Globus pallidus (tissue), 1 donor: ENCODE data around the gene RPH3AL.
"Not testable (repeated sequence)": the region's sequence is repeated elsewhere in the genome, so short reads cannot be mapped to it uniquely, and the experiment has no call there.

ENCODE experiments used
- DNase-seq: peaks from one replicate; pipeline ENCODE4 v3.0.0-alpha.2; 2015; ENCODE audit warnings: low spot score

RPH3AL gene

DNA sequence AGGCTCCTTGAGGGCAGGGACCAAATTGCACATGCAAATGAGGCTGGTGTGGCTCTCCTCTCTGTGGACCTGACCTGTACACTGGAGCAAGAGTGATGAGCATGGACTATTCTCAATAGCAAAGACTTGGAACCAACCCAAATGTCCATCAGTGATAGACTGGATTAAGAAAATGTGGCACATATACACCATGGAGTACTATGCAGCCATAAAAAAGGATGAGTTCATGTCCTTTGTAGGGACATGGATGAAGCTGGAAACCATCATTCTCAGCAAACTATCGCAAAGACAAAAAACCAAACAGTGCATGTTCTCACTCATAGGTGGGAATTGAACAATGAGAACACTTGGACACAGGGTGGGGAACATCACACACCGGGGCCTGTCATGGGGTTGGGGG, 128.0 kb downstream of the RPH3AL start:
- not testable (repeated sequence) for DNase-seq

DNA sequence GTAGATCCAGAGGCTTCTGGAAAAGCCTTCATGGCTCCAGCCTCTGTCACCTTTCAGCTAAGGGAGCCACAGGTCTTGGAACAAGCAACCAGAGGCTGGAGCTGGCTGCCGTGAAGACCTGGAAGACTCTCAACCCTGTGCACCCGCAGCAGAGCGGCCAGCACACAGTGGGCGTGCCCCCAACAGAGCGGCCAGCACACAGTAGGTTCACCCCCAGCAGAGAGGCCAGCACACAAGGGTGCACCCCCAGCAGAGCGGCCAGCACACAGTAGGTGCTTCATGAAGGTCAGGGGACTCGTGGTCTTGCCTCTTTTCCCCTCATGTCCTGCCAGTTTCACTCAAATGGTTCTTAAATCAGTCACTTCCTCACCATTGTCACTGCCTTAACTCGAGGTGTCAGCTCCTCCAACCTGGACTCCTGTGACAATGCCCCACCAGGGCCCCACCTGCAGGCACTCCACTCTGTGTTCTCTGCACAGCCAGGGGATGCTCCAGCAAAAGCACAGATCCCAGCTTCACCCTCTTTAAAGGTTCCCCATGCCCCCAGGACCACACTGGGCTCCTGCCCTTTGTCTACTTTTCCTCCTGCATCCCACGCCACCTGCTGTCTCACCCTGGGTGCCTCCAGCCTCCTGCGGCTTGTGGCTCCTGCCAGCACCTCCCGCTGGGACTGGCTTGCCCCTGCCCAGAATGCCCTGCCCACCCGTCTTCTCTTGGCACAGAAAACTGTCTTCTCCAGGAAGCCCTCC, 128.7 kb downstream of the RPH3AL start:
- DNase-seq = no peak

DNA sequence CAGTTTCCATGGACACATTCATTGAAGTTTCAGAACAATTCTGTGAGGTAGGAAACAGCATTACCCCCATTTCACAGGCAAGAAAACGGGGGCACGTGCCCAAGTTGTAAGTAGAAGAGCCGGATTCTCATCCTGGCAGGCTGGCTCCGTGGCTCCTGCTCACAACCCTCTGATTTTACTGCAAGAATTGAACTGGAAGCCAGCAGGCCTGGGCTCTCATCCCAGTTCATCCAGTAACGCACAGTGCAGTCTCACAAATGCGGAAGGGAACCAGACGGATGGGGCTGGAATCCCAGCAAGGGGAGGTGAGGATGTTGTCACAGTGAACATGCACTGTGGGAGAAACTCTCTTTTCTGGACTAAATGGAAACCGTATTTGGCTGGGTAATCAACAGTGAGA, 130.4 kb downstream of the RPH3AL start:
- DNase-seq = no peak

DNA sequence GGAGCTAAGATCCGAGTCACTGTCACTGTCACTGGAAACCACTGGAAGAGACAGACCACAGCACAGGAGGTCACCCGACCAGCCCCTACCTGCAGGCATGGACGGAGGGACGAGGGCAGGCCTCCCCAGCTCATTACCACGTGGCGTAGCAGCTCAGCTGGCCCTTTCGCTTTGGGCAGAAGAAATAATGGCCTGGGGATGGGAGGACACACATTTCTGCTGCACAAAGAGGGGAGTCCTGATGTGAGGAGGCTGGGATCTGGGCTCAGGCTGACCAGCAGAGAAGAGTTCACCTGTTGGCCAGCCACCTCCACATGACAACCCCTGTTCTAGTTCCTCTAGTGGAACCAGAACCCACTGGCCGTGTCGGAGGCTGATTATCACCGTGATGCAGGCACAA, 132.9 kb downstream of the RPH3AL start:
- no peak for DNase-seq

DNA sequence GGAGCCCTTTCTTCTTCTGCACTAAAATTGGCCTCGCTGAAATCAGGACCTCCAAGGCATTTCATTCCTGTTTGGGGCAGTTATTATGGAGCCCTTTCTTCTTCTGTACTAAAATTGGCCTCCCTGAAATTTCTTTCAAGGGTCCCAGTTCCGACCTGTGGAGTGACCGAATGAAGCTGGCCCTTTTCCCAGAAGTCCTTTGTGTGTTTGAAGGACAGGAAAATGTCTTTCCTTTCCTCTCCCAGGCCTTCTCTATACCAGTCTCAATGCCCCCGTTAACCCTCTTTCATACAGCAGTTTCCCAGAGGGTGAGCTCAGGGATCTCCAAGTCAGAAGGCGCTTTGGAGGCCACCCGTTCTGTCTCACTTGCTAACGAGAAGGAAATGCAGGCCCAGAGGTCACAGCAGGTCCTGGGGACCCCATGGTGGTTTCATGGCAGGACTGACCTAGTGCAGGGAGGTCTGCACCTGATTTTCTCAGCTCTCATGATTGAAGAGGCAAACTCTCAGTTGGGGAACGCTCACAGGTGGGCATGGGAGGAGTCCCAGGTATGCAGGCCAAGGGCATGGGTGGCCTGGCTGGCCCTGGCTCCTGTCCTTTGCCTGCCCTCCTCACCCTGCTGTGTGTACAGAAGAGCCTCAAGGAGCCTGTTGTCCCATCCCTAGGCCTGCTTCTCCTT, 134.0 kb downstream of the RPH3AL start:
- no peak for DNase-seq

DNA sequence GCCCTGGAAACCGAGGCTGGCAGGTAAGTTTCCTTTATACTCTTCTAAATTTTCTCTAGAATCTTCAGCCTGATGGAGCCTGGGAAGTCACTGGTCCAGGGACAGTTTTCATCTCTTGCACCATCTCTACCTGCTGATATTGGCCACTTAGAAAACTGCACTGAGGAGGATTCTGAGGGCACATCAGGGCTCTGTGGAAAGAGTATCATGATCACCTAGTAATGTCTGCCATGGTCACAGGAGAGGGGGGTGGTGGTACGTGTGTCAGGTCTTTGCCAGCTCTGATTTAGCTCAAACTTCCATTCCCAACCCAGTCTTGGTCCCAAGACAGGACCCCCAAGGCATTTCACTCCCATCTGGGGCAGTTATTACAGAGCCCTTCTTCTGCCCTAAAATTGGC, 136.0 kb downstream of the RPH3AL start:
- no peak for DNase-seq

DNA sequence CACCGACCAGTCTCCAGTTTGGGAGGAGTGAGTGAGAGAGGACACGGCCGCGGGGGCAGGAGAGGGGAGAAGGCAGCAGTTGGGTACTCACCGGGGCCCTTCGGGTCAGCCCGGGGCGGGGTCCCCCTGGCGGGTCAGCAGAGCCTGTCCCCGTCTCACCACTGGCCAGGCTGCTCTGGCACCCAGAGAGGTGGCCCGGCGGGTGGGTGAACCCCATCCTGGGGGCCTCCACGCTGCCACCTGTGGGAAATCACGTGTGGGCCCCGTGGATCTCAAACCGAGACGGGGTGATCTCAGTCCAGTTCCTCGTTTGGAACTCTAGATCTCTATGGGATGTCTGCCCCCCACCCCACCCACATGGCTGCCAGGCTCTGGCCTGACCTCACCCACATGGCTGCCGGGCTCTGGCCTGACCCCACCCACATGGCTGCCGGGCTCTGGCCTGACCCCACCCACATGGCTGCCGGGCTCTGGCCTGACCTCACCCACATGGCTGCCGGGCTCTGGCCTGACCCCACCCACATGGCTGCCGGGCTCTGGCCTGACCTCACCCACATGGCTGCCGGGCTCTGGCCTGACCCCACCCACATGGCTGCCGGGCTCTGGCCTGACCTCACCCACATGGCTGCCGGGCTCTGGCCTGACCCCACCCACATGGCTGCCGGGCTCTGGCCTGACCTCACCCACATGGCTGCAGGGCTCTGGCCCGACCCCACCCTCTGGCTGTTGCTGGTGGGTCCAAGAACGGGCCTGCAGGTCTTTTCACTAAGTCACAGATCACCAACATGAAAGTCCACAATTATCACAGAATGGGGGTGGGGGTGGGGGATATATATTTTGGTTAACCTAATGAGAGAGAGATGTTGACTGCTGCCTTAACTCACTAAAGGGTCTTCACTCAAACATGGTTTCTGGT, 136.8 kb downstream of the RPH3AL start:
- not testable (repeated sequence) for DNase-seq

DNA sequence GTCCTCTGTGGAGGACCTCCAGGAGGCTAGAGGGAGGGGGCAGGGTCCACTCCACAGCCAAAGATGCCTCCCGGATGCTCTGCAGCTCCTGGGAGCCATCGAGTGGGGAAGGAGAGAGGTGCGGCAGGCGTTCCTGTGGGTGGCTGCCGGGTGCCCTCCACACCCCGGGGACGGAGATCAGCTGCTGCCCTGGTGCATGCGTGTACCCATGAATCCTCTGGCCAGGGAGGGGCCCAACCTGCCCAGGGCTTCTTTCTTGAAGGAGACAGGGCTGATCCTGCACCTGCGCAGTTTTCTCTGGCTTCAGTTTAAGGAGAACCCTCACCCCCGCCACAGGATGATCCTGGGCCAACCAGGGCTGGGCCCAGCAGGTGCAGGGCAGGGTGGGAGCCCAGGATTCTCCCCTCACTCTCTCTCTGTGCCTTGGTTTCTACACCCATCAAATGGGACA, 137.7 kb downstream of the RPH3AL start:
- no peak for DNase-seq

DNA sequence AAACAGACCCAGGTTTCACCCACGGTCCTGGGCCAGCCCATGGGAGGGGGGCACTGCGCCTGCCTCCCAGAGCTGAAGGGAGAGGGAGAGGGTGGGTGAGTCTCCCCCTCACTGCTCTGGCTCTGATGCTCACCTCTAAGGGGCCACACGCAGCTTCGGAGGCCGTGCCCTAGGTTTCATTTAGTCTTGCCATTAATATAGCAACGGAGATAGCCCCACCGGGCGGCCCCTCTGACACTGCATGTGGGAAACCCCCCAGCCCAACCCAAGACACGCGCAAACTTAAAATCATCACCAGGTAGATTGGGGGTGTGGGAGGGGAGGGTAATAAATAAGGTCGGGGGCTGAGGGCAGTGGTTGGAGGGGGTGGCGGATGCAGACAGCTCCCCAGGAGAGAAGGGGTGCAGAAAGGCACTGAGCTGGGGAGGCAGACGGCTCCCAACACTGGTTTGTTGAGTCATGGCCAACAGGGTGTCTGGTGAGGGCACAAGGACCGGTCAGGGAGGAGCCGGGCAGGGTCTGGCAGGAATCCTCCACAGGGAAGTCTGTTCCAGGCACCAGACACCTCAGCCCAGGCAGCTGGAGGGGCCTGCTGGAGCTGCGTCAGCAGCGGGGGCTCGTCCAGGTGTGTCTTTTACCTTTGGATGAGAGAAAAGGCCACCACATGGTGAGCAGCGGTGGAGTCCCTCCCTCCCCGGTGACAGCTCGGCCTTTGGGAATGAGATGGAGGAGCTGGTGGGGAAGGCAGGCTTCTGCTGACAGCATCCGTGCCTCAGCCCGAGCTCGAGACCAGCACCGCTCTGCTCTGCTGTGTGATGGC, 139.1 kb downstream of the RPH3AL start:
- no peak for DNase-seq

DNA sequence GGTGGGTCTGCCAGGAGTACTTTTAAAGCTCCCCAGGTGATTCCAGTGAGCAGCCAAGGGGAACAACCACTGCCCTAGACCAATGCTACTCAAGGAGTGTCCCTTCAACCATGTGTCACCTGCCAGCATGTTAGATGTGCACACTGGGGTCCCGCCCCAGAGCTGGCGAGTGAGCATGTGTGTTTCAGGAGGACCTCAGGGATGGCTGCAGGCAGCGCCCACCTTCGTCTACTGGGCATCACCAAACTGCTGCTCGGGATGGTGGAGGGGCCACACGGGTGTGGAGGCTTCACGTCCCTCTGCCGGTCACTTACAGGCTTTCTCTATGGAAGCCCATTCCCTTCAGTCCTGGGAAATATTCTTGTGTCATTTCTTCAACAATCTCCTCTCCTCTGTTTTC, 142.2 kb downstream of the RPH3AL start:
- no peak for DNase-seq

DNA sequence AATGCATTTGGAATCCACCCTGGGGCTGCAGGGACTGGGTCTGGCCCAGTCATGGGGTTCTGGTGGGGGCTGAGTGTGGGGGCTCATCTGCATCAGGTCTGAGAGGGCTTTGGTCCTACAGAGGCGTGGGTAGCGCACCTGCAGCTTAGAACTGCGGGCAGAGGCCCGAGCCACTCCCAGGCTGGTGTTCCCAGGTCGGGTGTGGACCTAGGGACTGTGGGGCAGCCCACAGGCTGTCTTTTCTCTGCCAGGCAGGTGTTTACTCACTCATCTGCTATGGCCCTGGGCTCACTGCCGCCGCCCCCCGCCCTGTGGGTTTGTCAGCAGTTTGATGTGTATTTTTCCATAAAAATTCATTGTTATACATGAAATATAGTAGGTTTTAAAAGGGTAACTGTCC, 144.2 kb downstream of the RPH3AL start:
- no peak for DNase-seq

DNA sequence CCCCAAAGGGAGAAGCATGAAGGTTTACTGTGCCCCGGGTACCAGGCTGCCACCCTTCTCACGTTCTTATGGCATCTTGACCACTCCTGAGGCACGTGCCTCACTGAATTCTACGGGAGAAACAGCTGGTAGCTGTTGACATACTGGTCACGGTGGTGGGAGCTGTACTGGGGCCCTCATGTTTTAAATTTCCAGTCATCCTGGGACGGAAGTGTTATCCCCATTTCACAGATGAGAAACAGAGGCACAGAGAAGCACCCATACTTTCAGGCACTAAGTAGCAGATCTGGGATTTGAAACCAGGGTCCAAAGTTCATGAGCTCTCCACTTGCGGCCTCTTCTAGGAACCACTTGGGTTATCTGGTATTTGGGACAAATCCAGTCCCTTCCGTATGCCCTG, 144.8 kb downstream of the RPH3AL start:
- no peak for DNase-seq

DNA sequence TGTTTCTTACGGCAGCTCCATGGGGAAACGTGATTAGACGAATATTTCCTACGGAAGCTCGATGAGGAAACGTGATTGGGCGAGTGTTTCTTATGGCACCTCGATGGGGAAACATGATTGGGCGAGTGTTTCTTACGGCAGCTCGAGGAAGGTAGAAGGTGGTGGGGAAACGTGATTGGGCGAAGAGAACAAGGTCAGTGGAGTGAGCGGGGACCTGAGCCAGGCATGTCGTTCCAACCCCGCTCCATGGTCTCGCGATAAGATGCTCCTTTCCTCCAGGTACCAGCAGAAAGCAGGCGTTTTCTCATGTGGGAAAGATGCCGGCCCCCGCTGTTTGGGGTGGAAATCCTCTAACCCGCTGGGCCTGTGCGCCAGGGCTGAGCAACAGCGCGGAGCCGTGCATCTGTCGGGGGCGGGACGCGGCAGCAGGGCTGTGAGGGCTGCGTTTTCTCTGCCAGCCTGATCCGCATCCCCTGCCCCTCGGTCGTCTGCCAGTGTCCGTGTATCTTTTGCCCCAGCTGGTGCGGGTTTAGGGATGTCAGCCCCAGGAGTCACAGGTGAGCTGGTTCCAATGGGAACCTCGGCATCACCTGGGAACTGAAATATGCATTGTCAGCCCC, 145.6 kb downstream of the RPH3AL start:
- DNase-seq = no peak

DNA sequence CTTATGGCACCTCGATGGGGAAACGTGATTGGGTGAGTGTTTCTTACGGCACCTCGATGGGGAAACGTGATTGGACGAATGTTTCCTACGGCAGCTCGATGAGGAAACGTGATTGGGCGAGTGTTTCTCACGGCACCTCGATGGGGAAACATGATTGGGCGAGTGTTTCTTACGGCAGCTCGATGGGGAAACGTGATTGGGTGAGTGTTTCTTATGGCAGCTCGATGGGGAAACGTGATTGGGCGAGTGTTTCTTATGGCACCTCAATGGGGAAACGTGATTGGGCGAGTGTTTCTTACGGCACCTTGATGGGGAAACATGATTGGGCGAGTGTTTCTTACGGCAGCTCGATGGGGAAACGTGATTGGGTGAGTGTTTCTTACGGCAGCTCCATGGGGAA, 146.1 kb downstream of the RPH3AL start:
- not testable (repeated sequence) for DNase-seq

DNA sequence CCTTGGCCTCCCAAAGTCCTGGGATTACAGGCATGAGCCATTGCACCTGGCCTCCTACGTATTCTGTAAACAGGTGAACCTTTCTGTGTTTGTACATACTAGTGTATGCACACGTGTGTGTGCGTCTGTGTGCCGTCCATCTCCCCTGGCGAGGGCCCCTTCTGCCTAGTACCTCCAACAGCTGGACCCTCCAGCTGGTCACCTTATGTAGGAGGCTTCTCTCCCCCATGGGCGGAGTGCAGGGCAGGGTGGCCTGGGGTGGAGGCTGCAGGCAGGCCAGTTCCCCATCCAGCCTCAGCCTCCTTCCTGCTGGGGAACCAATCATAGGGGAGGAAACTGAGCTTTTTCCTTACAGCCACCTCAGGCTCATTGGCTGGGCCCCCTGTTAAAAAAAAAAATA, 146.8 kb downstream of the RPH3AL start:
- no peak for DNase-seq

DNA sequence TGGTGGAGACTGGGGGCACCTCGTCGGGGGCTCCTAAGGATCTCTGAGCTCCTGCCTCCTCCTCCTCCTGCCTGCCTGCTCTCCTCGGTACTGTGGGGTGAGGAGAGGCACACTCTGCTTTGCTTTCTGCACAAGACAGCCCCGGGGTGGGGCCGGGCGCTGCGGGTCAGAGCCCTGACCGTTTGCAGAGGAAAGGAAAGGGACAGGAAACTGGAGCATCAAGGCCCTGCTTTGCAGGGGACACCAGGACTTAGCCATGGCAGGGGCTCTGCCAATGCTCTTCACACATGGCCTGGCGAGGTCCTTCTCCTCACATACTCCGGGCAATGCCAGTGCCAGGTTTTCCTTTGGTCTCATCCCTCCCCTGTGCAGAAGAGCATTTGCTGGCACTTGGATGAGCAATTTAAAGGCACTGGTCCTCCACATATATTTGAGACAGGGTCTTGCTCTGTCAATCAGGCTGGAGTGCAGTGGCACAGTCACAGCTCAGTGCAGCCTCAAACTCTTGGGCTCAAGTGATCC, 147.4 kb downstream of the RPH3AL start:
- no peak for DNase-seq

DNA sequence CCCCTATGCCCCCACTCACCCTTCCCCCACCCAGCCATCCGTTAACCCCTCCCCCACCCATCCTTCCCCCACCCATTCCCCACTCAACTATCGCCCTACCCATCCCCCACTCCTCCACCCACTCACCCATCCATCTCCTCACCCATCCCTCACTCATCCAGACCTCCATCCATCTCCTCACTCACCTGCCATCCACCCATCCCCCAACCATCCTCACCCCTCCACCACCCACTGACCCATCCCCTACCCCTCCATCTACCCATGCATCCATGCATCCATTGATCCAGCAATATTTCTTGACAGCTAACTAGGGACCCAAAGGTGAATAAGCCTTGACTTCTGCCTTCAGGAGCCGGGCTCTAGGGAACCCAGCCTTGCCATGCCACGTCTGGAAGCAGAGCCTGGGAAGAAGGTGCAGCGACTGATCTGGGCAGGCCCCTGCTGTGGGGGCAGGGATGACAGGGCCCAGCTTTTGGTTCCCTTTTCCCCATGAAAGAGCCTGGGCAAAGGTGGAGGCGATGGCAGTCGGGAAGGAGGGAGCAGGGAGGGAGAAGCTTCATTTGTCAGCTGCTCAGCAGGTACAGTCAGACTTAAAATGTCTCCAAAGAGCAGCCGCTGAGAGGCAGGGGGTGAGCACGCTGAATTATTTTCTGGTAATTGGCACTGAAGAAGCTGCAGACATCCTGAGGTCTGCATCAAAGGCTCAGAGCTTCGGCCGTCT, 148.0 kb downstream of the RPH3AL start:
- DNase-seq = no peak

DNA sequence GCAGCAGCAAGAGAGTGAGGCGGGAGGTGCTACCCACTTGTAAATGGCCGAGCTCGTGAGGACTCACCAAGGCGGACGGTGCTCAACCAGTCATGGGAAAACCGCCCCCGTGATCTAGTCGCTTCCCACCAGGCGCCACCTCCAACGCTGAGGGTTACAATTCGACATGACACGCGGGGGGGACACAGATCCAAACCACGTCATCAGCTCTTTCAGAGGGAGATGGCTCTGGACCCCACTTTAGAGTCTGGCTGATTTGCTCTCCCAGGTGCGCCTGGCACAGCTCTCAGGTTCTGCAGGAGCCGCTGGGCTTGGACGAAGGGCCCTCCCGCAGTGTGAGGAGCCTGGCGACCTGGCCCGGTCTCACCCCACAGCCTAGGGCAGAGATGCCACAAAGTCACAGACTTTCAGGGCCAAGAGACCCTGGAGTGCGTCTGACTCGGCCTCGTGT, 150.1 kb downstream of the RPH3AL start:
- DNase-seq = no peak

DNA sequence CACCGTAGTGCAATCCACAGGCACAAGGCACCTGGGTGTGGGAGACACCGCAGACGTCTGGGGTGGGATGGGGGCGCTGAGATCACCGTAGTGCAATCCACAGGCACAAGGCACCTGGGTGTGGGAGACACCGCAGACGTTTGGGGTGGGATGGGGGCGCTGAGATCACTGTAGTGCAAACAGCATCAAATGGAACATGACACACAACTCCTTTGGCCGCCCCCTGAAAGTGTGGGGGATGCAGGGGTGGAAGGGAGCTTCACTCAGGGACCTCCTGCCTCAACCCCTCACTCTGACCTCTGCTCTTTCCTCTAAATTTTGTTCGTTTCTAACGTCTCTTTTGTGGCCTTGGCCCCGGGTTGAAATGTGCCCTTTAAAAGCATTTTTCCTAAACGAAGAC, 150.9 kb downstream of the RPH3AL start:
- not testable (repeated sequence) for DNase-seq

DNA sequence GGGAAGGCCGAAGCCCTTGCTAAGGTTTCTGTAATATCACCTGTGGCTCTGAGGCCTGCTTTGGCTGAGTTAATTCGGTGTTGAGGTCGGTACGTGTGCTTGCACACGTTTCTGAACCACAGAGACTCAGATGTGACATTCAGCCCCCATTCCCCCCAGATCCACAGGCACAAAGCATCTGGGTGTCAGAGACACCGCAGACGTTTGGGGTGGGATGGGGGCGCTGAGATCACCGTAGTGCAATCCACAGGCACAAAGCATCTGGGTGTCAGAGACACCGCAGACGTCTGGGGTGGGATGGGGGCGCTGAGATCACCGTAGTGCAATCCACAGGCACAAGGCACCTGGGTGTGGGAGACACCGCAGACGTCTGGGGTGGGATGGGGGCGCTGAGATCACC, 151.3 kb downstream of the RPH3AL start:
- DNase-seq = not testable (repeated sequence)
